T47D (cell line): Measurements from ENCODE around the gene PTPN12.

ENCODE experiments used
- DNase-seq, 2 experiments: peaks; one replicate each; pipeline versions ENCODE4 v3.0.0 to v3.0.0-alpha.2; 2011 to 2012; ENCODE audit warnings: low read depth in 1 of 2, low spot score in 1 of 2
- JUND ChIP-seq: IDR thresholded peaks from 2 replicates; pipeline ENCODE4 v1.6.1; 2012; ENCODE audit warnings: low read depth
- in situ Hi-C: cut with HindIII; loops from 2 replicates; pipeline ENCODE4 v1.10.0; 2016; ENCODE audit warnings: low sequenced_read_pairs, low pct_unique_long_range_greater_than_20kb

The PTPN12 gene

DNA sequence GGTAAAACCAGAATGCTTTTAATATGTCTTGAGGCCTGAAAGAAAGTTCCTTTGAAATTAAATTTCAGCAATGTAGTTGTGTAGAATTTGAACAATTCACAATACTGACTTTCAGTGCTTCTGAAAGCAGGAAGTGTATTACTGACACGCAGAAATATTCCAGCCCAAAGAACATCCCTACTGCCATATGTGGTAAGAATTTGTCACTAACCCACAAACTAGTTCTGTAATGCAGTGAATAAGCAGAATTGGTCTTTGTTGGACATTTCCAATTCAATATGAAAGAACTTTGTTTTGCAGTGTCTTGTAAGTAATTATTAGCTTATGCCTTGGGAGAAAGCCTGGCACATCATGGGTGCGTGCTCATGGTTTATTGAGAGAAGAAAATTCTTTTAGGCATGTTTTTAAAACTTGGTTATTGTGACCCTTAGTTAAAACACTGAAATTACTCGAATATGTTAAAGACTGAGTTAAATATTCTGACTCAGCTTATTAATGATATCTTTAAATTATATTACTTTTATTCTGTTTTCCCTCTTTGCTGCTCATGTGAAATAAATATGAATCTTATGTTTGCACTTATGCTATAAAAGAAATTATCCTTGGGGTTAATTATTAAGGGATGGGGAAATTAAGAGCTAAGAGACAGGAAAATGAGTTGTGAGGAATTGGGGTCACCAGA is 33.4 kb downstream of the PTPN12 start:
- no peak for DNase-seq

DNA sequence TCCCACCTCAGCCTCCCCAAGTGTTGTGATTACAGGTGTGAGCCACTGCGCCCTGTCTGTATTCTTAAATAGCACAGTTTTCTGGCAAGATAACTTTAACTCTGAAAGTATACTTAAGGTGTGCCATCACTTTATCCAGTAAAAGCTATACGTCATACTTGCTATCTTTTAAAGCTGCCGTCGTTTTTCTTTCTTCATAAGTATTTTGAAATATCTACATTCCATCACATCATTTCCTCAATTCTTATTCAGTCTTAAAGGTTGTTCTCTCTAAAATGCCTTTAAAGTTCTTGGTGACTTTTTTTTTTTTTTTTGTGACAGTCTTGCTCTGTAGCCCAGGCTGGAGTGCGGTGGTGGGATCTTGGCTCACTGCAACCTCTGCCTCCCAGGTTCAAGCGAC is 34.7 kb downstream of the PTPN12 start:
- DNase-seq: no peak
- in situ Hi-C loops: no loop called here
- no peak for TF ChIP-seq JUND

More for the DNA sequence above, 33.4 kb downstream of the PTPN12 start:
- no peak for TF ChIP-seq JUND
- in situ Hi-C loops: no loop called here

GRCh38 chr7:77575187-77575586 is 38.1 kb downstream of the PTPN12 start:
- DNase-seq: no peak
- no peak for TF ChIP-seq JUND
- in situ Hi-C loops: no loop called here

DNA sequence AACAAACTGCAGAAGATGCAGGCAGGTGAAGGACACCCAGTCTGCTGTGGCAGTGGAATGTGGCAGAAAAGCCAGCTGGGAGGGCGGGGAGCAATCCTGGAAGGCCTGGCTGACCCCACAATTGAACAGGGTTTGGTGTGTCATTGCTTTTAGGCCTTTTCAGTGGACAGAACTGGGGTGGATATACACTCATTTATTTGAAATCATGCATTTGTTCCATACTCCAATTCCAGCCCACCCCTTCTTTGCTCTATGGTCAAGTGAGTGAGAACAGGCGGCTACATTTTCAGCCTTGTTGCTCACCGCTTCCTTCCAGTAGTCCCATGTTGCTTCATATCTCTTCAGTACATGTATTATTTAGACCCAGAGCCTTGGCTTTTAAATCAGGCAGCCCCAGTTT is 39.8 kb downstream of the PTPN12 start:
- in situ Hi-C loops: no loop called here
- DNase-seq: no peak
- no peak for TF ChIP-seq JUND

DNA sequence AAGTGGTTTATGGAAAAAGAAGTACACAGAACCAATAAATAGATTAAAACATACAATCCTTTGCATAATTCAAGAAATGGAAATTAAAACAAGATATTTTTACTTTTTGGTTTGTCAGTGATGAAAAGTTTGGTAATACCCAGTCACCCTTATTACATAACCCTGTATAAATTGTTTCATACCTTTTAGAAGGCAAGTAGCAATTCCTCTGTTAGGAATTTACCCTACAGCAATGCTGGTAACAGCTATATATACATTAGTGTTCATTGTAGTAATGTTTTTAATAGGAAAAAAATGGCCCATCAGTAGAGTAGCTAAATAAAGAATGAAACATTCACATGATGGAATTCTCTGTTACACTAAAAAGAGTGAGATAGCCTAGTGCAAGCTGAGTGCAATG is 42.7 kb downstream of the PTPN12 start:
- TF ChIP-seq JUND: no peak
- in situ Hi-C loops: no loop called here
- no peak for DNase-seq

DNA sequence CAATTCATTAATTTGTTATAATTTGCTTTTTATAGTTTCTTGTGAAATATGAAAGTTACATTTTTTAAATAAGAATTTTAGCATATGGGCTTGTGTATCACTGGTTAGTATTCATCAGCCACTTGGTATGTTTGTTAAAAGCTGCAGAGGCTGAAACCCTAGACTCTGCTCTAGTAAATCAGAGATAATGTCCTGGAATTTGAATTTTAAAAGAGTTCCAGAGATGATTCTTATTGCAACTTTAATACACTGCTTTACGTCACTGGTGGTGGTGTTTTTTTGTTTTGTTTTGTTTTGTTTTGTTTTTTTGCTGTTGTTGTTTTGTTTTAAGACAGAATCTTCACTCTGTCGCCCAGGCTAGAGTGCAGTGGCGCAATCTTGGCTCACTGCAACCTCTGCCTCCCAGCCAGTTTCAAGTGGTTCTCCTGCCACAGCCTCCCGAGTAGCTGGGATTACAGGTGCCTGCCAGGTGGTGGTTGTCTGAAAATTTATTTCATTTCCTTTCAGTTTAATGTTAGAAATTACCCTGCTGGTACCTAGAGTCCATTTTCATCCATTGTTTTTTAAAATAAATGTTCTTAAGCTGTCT is 43.8 kb downstream of the PTPN12 start:
- in situ Hi-C loops: no loop called here
- no peak for TF ChIP-seq JUND
- no peak for DNase-seq

DNA sequence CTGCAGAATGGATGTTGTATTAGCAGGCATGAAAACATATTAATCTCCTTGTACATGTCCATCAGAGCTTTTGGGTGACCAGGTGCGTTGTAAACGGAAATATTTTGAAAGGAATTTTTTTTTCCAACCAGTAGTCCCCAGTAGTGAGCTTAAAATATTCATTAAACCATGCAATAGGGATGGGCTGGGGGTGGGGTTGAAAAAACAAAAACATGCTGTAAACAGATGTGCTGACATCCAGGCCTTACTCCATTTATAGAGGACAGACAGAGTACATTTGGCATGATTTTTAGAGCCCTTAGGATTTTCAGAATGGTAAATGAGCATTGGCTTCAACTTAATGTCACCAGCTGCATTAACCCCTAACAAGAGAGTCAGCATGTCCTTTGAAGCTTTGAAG is 50.2 kb downstream of the PTPN12 start:
- TF ChIP-seq JUND: no peak
- DNase-seq: no peak
- in situ Hi-C loops: no loop called here

- no peak for TF ChIP-seq JUND
- no peak for DNase-seq
- in situ Hi-C loops: no loop called here
These were observed 63.9 kb downstream of the PTPN12 start for GRCh38 chr7:77600952-77601351.

DNA sequence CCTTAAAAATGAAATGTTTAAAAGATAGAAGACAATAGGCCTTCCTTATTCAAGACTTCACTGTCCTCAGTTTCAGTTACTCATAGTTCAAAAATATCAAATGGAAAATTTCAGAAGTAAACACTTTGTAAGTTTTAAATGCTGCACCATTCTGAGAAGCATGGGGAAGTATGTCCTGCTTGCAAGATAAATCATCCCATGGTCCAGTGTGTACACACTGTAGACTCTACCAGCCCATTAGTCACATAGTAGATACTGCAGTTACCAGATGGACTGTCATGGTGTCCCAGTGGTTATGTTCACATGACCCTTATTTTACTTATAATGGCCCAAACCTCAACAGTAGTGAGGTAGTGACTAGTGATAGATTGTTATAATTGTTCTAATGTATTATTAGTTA is 69.5 kb downstream of the PTPN12 start:
- no peak for TF ChIP-seq JUND
- DNase-seq: no peak
- in situ Hi-C loops: no loop called here

DNA sequence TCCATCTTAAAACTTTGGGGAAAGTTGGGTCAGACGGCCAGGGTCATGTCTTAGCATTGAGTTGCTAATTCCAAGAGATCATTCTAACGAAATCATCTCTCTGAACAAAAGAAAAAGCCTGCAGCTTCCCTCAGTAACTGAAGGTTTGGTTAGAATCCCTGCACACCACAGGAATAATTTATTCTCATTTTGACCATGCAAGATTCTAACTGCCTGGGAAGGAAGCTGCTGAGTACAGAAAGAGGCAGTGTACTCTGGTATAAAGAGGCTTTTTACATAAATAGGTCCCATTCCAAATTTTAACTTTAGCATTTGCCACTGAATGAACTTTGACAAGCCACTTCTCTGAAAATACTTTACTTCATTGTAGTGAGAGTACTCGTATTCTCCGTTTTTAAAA is 82.2 kb downstream of the PTPN12 start:
- DNase-seq: no peak
- in situ Hi-C loops: no loop called here
- TF ChIP-seq JUND: no peak

GRCh38 chr7:77626586-77627308 is 89.7 kb downstream of the PTPN12 start:
- in situ Hi-C loops: no loop called here

DNA sequence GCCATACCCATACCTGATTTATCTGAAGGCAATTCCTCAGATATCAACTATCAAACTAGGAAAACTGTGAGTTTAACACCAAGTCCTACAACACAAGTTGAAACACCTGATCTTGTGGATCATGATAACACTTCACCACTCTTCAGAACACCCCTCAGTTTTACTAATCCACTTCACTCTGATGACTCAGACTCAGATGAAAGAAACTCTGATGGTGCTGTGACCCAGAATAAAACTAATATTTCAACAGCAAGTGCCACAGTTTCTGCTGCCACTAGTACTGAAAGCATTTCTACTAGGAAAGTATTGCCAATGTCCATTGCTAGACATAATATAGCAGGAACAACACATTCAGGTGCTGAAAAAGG is 90.2 kb downstream of the PTPN12 start:
- DNase-seq: no peak
- TF ChIP-seq JUND: no peak
- in situ Hi-C loops: no loop called here

More at GRCh38 chr7:77626586-77627308, 89.7 kb downstream of the PTPN12 start:
- TF ChIP-seq JUND: no peak
- no peak for DNase-seq

DNA sequence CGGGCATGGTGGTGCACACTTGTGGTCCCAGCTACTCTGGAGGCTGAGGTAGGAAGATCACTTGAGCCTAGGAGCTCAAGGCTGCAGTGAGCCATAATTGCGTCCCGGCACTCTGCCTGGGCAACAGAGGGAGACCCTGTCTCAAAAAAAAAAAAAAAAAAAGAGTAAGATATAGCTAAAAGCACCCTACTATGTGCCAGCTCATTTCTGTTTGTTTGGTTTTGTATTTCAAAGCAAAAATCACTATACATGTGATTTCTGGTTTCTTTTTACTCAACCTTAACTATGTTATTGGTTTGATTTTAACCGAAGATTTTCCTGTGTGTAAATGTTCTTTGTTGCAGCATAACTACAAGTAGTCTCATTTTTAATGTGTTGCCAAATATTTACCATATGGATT is 92.7 kb downstream of the PTPN12 start:
- in situ Hi-C loops: no loop called here
- no peak for TF ChIP-seq JUND
- no peak for DNase-seq
